Hematopoietic multipotent progenitor cell treated with erythropoietin and hydrocortisone succinate and interleukin-3 and kit ligand, for 6 days (in vitro differentiated cells): ENCODE results near the gene ABI1.

Experiments
- DNase-seq: peaks from one replicate; pipeline ENCODE4 v3.0.0-alpha.2; 2015

ABI1 gene

DNA sequence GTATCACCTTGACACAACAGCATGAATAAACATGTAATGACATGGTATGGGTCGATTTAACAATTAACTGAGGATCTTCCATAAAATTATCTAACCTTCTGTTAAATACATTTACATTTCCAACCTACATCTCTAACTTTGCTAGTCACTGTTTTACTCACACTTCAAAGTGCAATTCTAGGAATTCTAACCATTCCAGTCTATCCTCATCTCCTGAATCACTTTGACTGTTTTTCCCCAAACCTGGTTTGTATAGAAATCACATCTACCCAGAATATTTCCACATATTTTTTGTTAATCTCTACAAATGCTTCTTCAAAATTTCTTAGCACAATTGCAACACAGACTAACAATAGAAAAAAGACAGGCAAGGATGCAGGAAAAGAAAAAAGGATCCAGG, 6.2 kb downstream of the ABI1 start:
- no peak for DNase-seq

- DNase-seq, result peak; percentile 57
These were observed 16.3 kb downstream of the ABI1 start for GRCh38 chr10:26844396-26844975.

GRCh38 chr10:26843736-26844135, 17.0 kb downstream of the ABI1 start:
- DNase-seq, result no peak

GRCh38 chr10:26841733-26842317, 18.9 kb downstream of the ABI1 start:
- DNase-seq, result no peak

DNA sequence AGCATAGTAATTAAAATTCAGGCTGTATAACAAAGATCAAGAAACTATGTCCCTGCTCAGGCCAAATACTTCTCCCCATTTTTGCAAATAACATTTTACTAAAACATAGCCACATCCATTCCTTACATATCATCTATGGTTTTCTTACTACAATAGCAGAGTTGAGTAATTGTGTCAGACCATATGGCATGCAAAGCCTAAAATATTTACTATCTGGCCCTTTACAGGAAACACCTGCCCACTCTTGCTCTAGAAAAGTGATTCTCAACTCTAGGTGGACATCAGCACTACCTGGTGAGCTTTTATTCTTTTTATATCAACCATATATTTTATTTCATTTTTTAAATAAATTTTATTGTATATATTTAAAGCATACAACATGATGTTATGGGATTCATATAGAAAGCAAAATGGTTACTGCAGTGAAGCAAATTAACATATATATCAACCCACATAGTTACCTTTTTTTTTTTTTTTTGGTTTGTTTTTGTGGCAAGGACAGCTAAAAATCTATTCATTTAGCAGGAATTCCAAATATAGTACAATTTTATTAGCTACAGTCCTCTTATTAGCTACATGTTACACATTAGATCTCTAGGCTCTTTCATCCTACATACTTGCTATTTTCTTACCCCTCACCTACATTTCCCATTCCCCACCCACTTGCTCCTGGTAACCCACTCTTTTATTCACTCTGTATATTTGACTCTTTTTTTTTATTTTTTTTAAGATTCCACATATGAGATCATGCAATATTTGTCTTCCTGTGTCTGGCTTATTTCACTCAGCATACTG, 19.6 kb downstream of the ABI1 start:
- DNase-seq, result no peak

DNA sequence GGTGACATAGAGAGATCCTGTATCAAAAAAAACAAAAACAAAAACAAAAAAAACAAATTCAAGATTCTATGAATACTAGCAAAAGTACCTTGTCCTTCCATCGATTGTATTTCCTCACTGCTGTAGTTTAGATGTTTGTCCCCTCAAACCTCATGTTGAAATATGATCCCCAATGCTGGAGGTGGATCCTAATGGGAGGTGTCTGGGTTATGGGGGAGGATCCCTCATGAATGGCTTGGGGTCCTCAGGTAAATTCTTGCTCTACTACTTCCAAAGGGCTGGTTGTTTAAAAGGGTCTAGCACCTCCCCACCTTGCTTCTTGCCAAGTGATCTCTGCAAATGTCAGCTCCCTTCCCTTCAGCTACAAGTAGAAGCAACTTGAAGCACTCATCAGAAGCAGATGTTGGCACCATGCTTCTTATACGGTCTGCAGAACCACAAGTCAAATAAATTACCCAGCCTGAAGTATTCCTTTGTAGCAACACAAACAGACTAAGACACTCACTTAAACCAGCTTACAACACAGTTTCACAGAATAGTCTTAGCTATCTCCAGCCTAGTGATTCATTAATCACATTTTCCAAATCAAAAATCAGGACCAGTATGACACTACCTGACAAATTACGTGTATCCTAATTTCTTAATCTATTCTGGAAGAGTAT, 20.7 kb downstream of the ABI1 start:
- DNase-seq, result no peak

- peak; percentile 34 for DNase-seq
These were observed 23.6 kb downstream of the ABI1 start for GRCh38 chr10:26837139-26837538.

- no peak for DNase-seq
These were observed 25.7 kb downstream of the ABI1 start for GRCh38 chr10:26835025-26835424.

DNA sequence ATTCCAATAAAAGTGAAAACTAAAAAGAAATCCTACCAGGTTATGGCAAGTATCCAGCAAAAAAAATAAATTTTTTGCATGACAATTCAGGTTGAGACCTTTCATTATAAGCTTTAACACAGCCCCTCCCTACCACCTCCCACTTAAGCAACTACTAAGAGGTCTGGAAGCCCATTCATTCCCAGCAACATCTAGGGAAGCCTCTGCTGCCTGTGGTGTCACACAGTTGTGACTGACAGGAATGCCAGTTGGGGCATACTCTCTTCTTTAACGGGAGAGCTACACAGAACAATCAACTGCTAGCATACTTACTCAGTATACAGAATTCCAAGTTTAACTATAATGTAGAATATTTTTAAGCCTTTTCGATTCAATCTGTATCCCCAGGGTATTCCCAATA, 27.8 kb downstream of the ABI1 start:
- no peak for DNase-seq

GRCh38 chr10:26831936-26832335, 28.8 kb downstream of the ABI1 start:
- DNase-seq, result no peak

DNA sequence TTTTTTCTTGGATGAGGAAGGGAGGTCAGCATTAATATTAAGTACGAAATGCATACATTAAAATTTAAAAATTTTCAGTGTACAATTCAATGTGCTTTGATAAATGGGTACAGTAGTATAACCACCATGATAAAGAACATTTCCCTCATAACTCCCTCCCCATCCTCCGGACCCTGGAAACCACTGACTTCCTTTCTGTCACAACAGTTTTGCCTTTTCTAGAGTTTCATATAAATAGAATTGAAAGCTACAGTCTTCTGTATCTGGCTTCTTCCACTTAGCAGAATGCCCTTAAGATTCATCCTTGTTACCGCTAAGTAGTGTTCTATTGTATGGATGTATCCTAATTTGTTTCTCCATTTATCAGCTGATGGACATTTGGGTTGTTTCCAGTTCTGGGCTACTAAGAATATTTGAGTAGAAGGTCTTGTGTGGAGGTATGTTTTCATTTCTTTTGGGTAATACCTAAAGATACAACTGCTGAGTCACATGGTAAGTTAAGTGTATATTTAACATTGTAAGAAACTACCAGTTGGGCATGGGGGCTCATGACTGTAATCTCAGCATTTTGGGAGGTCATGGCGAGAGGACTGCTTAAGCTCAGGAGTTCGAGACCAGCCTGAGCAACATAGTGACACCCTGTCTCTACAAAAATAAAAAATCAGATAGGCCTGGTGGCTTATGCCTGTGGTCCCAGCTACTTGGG, 30.8 kb downstream of the ABI1 start:
- DNase-seq, result peak; percentile 54

DNA sequence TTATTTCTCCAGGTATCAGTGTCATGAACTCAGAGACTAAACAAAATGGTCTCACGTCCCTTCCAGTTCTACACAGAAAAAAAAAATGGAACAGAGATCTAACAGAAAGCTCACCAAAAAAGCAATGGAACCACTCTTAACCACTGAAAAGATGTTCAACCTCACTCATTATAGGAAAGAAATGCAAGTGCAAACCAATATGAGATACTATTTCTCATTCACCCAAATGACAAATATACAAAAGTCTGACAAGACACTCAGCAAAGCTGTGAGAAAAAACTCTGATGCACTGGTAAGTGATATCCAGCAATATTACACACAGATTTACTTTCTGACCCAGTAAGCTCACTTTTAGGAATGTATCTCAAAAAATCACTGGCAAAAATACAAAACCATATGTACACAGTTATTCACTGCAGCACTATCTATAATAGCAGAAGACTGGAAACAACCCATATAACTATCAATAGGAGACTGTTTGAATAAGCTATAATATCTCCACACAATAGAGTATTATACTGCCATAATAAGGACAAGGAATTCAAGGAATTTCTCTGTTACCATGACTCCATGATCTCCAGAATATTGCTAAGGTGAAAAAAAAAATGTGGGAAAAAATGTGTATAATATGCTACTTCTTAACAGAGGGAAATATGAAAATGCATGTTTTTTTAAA, 36.6 kb downstream of the ABI1 start:
- no peak for DNase-seq

DNA sequence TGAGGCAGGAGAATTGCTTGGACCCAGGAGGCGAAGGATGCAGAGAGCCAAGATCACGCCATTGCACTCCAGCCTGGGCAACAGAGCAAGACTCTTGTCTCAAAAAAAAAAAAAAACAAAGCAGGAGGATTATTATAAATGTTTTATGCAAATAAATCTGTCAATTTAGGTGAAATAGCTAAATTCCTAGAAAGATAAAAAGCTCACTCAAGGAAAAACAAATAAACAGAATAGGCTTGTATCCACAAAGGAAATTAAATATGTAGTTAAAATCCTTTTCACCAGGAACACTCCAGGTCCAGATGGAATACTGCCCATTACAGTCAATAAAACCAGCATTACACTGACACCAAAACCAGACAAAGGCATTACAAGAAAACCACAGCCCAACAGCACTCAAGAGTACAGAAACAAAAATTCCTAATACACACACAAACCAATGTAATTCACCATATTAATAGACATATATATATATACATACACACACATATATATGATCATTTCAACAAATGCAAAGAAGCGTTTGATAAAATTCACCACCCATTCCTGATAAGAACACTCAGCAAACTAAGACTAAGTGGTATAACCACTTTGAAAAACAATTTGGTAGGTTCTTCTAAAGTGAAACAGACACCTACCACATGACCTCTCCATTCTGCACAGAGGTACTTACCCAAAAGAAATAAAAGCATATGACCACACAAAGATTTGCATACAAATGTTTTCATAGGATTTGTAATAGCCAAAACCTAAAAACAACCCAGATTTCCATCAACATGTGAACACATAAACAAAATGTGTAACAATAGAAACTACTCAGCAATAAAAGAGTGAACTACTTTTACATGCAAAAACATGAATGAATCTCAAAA, 38.8 kb downstream of the ABI1 start:
- DNase-seq, result no peak

GRCh38 chr10:26815500-26815899, 45.3 kb downstream of the ABI1 start:
- no peak for DNase-seq

DNA sequence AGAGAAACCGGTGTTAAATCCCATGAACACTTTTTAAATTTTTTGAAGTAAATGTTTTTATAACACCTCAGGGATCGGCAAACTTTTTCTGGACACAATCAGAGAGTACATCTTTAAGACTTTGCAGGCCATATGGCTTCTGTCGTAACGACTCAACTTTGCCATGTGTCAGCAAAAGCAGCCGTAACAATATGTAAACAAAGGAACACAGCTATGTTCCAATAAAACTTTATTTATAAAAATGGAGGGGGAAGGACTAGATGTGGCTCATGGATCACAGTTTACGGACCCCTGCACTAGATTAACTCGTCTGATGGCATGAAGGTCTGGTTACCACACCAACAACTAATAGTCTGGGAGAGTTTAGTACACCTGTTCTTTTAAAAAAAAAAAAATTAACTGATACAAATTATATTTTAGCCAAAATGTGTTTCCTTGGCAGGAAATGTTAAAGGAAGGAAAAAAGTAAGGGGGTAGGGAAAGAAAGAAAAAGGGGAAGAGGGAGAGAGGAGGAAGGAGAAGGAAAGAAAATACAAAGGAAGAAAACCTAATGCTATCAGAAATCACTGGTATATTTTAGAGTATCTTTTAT, 50.2 kb downstream of the ABI1 start:
- no peak for DNase-seq

- no peak for DNase-seq
These were observed 50.8 kb downstream of the ABI1 start for GRCh38 chr10:26809973-26810372.

GRCh38 chr10:26807532-26807931, 53.2 kb downstream of the ABI1 start:
- no peak for DNase-seq

DNA sequence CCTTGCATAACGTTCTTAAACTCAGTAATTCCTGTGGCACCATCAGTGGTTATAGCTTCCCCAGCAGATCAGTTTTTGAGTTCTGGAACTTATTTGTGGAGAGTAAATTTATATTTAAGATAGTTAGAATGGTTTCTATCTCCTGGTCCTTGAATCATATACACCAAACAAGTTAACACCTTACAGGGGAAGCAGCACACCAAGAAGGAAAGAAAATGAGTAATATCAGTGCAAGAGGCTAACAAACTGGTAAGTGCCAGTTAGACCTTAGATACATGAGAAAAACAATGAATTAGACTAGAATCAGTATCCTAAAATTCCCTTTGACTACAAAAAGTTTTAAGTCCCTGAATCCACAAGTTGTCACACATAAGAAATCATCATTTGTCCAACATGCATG, 54.2 kb downstream of the ABI1 start:
- no peak for DNase-seq

- DNase-seq, result no peak
These were observed 55.1 kb downstream of the ABI1 start for GRCh38 chr10:26805567-26806245.
